ENCODE results near the gene TRERF1.

Gene TRERF1

GRCh38 chr6:42259841-42260395 is 191.8 kb downstream of the TRERF1 start:
- no peak for DNase-seq

GRCh38 chr6:42259286-42259685 is 192.4 kb downstream of the TRERF1 start:
- DNase-seq = no peak

GRCh38 chr6:42257614-42258013 is 194.1 kb downstream of the TRERF1 start:
- DNase-seq = no peak

- DNase-seq = no peak
Measured at GRCh38 chr6:42257063-42257462, 194.7 kb downstream of the TRERF1 start.

GRCh38 chr6:42255050-42255449 is 196.7 kb downstream of the TRERF1 start:
- no peak for DNase-seq

- no peak for DNase-seq
Measured at GRCh38 chr6:42254505-42254904, 197.2 kb downstream of the TRERF1 start.

GRCh38 chr6:42251911-42252637 is 199.7 kb downstream of the TRERF1 start:
- DNase-seq = peak in 26 of 56 donors; percentile 3 to 63 (median 18)

GRCh38 chr6:42251500-42251899 is 200.2 kb downstream of the TRERF1 start:
- no peak for DNase-seq

GRCh38 chr6:42250274-42250931 is 201.3 kb downstream of the TRERF1 start:
- peak in 7 of 56 donors; percentile 4 to 47 (median 23) for DNase-seq

- no peak for DNase-seq
Measured at GRCh38 chr6:42249279-42249678, 202.4 kb downstream of the TRERF1 start.

GRCh38 chr6:42243046-42243445 is 208.7 kb downstream of the TRERF1 start:
- DNase-seq = no peak

GRCh38 chr6:42241915-42242314 is 209.8 kb downstream of the TRERF1 start:
- DNase-seq = no peak

GRCh38 chr6:42239736-42240375 is 211.9 kb downstream of the TRERF1 start:
- DNase-seq = no peak

GRCh38 chr6:42239333-42239732 is 212.4 kb downstream of the TRERF1 start:
- DNase-seq = no peak

- DNase-seq = no peak
Measured at GRCh38 chr6:42237857-42238256, 213.9 kb downstream of the TRERF1 start.

- peak in 1 of 56 donors; percentile 3 for DNase-seq
Measured at GRCh38 chr6:42236682-42237473, 214.8 kb downstream of the TRERF1 start.

- no peak for DNase-seq
Measured at GRCh38 chr6:42236030-42236429, 215.7 kb downstream of the TRERF1 start.

- DNase-seq = no peak
Measured at GRCh38 chr6:42232035-42232434, 219.7 kb downstream of the TRERF1 start.

- no peak for DNase-seq
Measured at GRCh38 chr6:42230345-42231321, 221.1 kb downstream of the TRERF1 start.

- no peak for DNase-seq
Measured at GRCh38 chr6:42229506-42230119, 222.1 kb downstream of the TRERF1 start.

Data from amygdala (tissue), 56 donors.